ENCODE measurements around the gene DBF4. TPM values are rescaled to one million over a fixed set of nuclear protein-coding genes. Genes with fewer than 3 reads are reported as not detected.

DBF4 gene
- total and polyA plus RNA-seq, 2 of the 13 experiments (the other 11 are each of a cell fraction or from before 2014, with no cell fraction given) = 5.0 to 64.4 TPM

GRCh38 chr7:87899255-87899654, 23.0 kb downstream of the DBF4 start:
- no TSS peak for BruUV-seq (replicated peaks)
- WGBS (ENCODE audit: low lambda C conversion rate) = 99% methylated on average over 2 of the region's 2 CpGs
- H3K27ac ChIP-seq (ENCODE audit: extremely low read length, insufficient read depth, low read length) = no peak overlapping the region
- FAIRE-seq (no peak), ATAC-seq (no peak), DNase-seq (ENCODE audit: low spot score) (no peak)
- no peaks in the 10 kb centered on the region for H3K79me2 ChIP-seq (ENCODE audit: insufficient read depth, low read length)
- ChIA-PET POLR2A (no interaction called here), CTCF (ENCODE audit: low intra/inter-chr PET ratio, low total read pairs) (no interaction called here)
- H3K9ac ChIP-seq (ENCODE audit: insufficient read depth, low read depth, low read length) = no peak overlapping the region
- H3K4me3 ChIP-seq (replicated peaks in 1 of 3; ENCODE audit: insufficient read depth in 1 of 3, low read depth in 2 of 3, low read length in 3 of 3) = no peak overlapping the region
- in situ Hi-C loops (cut with HindIII; ENCODE audit: extremely low pct_ligation_motif_present, low pct_unique_long_range_greater_than_20kb) = no loop called here
- intact Hi-C loops (cut with micrococcal nuclease; ENCODE audit: unreplicated experiment) = no loop called here
- H3K27me3 ChIP-seq (ENCODE audit: control insufficient read depth in 1 of 2, insufficient read depth in 2 of 2, low read length in 2 of 2) = no peaks in the 10 kb centered on the region
- no peaks in the 10 kb centered on the region for H4K20me1 ChIP-seq (ENCODE audit: insufficient read depth, low read length)
- H3K9me3 ChIP-seq (ENCODE audit: low read length) = no peaks in the 10 kb centered on the region
- H3K36me3 ChIP-seq (replicated peaks in 1 of 2; ENCODE audit: control insufficient read depth in 1 of 2, insufficient read depth in 2 of 2, low read length in 2 of 2) = peaks cover 3 to 66% of the 10 kb centered on the region in 2 experiments
- TF ChIP-seq MAFF (IDR thresholded peaks at IDR 0.05; ENCODE audit: low read depth, low read length) (peak; percentile 86), EHMT2 (IDR thresholded peaks at IDR 0.05; ENCODE audit: borderline replicate concordance, low read depth, low read length) (no peak), STAT6 (CRISPR knock-in tag; IDR thresholded peaks at IDR 0.05; ENCODE audit: borderline replicate concordance) (no peak), MAFK (conservative IDR thresholded peaks at IDR 0.05 in 1 of 2, IDR thresholded peaks at IDR 0.05 in 1 of 2; ENCODE audit: low read length in 2 of 2) (peak; percentile 79 to 92)
- H2AFZ ChIP-seq (ENCODE audit: low read length) = no peak overlapping the region
- no peak overlapping the region for H3K4me2 ChIP-seq (ENCODE audit: low read depth, low read length)
- H3K4me1 ChIP-seq (ENCODE audit: insufficient read depth, low read length) = no peaks in the 10 kb centered on the region
